GM13977 (cell line): ENCODE data around the gene ZNF423.

Experiments
- DNase-seq: peaks from one replicate; pipeline ENCODE4 v3.0.0; 2012; ENCODE audit warnings: low spot score
- in situ Hi-C: fragments of 300-500 bp; cut with MboI; formaldehyde crosslinking; loops from one replicate; pipeline ENCODE4 v1.12.0; 2022; ENCODE audit warnings: low sequenced_read_pairs, low pct_unique_long_range_greater_than_20kb, mixed read lengths, inconsistent platforms; ENCODE audit not compliant: unreplicated experiment
- TF ChIP-seq, protein P1 (sequence below): IDR thresholded peaks from 2 replicates; pipeline ENCODE4 v1.5.1; 2012; ENCODE audit warnings: mild to moderate bottlenecking, control low read depth; ENCODE audit not compliant: insufficient read depth; ENCODE audit errors: extremely low read depth, missing control alignments

ZNF423 gene

DNA sequence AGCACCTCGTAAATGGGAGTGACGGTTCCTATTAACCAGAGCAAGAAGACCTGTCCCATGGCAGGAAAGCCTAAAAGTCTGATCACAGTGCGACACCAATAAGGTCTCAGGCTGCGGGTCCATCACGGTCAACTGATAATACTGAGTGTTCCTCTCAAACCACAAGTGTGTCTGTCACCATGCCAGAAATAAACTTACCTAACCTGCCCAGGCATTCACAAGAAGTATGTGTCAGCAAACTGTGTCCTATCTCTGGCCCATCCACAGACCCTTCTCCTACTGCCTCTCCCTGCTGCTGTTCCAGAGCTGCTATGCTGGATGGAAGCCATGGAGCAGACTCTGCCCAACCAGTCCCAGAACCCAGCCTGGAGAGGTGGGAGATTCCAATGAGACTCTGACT lies 73.5 kb downstream of the ZNF423 start:
- in situ Hi-C loops: no loop called here
- no peak for DNase-seq
- TF ChIP-seq, protein P1, sequence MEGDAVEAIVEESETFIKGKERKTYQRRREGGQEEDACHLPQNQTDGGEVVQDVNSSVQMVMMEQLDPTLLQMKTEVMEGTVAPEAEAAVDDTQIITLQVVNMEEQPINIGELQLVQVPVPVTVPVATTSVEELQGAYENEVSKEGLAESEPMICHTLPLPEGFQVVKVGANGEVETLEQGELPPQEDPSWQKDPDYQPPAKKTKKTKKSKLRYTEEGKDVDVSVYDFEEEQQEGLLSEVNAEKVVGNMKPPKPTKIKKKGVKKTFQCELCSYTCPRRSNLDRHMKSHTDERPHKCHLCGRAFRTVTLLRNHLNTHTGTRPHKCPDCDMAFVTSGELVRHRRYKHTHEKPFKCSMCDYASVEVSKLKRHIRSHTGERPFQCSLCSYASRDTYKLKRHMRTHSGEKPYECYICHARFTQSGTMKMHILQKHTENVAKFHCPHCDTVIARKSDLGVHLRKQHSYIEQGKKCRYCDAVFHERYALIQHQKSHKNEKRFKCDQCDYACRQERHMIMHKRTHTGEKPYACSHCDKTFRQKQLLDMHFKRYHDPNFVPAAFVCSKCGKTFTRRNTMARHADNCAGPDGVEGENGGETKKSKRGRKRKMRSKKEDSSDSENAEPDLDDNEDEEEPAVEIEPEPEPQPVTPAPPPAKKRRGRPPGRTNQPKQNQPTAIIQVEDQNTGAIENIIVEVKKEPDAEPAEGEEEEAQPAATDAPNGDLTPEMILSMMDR: no peak

DNA sequence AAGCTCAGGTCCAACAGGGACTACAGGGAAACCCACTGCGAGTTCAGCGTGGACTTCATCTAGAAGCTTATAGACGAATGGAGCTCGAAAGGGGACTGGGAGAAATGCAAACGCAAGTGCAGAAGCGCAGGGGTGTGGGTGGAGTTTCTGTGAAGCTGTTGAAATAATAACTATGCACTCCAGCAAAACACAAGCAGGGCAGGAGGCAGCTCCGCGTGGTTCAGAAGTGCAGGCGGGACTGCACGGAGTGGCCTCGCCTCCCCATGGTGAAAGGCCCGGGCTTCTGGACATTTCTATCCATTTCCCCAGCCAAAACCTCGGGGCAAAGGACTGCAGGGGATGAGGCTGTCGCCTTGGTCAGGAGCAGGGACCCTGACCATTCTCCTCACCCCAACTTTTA lies 74.5 kb downstream of the ZNF423 start:
- TF ChIP-seq, protein P1: no peak
- in situ Hi-C loops: no loop called here
- DNase-seq: no peak

- TF ChIP-seq, protein P1: no peak
- in situ Hi-C loops: no loop called here
- DNase-seq: no peak
Observed at GRCh38 chr16:49780433-49780832, 75.5 kb downstream of the ZNF423 start.

DNA sequence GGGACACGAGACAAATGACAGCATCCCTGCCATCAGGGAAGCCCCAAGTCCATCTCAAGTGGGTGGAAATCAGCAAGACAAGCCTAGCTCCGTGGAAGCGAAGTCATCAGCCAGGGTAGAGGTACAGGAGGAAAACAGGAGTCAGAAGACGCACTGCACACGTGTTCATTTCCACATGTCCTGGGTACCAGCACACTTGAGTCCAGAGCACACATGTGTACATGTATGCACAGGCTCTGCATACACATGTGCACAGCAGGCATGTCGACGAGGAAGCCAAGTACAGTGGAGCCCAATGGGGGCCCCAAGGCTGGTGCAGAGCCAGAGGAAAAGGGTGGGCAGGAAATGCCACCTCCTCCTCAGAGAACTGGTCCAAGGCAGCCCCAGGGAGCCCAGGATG lies 75.9 kb downstream of the ZNF423 start:
- TF ChIP-seq, protein P1: no peak
- DNase-seq: no peak
- in situ Hi-C loops: no loop called here

DNA sequence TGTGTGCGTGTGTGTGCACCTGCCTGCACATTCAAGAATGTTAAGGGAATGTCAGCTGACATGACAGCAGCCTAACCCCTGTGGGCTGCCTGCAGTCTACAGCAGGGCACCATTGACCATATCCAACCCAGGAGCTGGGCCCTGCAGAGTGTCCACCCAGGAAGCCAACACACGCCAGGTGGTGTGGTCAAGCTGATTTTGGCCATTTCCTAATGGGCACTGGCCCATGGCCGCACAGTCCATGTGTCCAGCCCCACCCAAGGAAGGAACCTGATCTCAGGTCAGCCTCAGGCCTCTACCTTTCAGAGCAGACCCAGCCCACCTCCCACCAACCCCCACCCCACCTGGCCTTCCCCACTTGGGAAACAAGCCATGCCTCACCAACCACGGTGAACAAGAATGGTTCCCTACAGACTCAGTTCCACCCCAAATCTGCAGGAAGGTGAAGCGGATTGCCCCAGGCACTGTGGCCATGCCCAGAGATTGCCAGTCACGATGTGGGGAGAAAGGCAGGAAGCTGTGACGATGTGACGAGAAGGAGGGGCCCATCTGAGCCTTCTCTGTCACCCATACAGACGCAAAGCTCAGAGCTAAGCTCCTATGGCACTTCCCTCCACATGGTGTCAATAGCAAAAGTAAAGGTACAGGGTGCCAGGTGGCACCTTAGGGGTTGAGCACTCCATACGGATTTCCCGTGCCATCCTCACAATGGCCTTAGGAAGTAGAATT lies 77.5 kb downstream of the ZNF423 start:
- no peak for DNase-seq
- in situ Hi-C loops: no loop called here
- TF ChIP-seq, protein P1: no peak

GRCh38 chr16:49776734-49777133 lies 79.2 kb downstream of the ZNF423 start:
- DNase-seq: no peak
- in situ Hi-C loops: no loop called here
- TF ChIP-seq, protein P1: no peak

DNA sequence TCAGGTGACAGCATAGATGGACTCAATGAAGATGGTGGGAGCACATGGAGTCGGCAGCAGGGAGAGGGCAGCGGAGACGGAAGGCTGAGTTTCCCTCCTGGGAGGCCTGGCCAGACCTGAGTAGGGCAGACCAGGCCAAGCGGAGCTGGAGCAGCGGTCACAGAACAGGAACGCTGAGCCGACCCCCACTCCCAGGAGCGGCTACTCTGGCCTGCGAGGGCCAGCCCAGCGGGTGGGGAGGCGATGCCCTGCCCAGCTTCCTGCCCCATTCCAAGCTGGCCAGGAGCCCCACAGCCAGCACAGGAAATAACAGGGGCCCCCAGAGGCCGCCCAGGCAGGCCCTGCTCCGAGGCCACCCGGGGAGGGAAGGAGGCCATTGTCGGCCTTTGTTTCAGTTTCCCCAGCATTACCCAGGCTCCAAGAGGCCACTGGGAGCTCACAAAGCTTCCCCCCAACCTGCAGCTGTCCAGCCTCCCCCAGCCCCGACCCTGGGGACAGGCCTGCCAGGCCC lies 79.8 kb downstream of the ZNF423 start:
- TF ChIP-seq, protein P1: no peak
- DNase-seq: no peak
- in situ Hi-C loops: no loop called here
